ENCODE measurements around the gene PRKCH. TPM values are rescaled to one million over a fixed set of nuclear protein-coding genes. Genes with fewer than 3 reads are reported as not detected.
A peak's percentile ranks its signal among the peaks of the same experiment; 100 is the strongest.

The PRKCH gene
- total RNA-seq, 4 donors from 2014 or later, result 17.9 to 105 (median 63.5) TPM

DNA sequence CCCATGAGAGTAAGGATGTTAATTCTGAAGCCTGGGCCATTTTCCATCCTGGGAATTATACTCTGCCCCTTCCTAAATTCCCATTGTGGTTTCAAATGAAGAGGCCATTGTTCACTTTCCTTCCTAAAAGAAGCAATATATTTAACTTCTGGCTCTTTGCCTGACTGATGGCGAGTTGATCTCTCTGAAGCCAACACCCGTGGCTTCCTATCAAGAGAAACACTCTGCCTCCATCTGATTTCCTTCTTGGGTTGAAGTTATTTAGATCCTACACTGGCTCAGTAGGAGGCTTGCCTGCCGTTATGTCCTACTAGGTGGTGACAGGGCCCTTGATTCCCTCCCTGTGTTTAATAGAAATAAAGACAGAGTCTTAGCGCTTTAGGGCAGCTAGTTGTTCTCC, 97.4 kb downstream of the PRKCH start:
- Histone ChIP-seq H3K27me3 (no peaks in the 10 kb centered on the region), H3K4me3 (no peak overlapping the region), H3K36me3 (no peaks in the 10 kb centered on the region), H3K27ac (peak overlapping the region in 1 of 2 donors; percentile 30), H3K9me3 (no peaks in the 10 kb centered on the region), H3K4me1 (no peaks in the 10 kb centered on the region)
- TF ChIP-seq, protein P1, sequence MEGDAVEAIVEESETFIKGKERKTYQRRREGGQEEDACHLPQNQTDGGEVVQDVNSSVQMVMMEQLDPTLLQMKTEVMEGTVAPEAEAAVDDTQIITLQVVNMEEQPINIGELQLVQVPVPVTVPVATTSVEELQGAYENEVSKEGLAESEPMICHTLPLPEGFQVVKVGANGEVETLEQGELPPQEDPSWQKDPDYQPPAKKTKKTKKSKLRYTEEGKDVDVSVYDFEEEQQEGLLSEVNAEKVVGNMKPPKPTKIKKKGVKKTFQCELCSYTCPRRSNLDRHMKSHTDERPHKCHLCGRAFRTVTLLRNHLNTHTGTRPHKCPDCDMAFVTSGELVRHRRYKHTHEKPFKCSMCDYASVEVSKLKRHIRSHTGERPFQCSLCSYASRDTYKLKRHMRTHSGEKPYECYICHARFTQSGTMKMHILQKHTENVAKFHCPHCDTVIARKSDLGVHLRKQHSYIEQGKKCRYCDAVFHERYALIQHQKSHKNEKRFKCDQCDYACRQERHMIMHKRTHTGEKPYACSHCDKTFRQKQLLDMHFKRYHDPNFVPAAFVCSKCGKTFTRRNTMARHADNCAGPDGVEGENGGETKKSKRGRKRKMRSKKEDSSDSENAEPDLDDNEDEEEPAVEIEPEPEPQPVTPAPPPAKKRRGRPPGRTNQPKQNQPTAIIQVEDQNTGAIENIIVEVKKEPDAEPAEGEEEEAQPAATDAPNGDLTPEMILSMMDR (IDR thresholded peaks at IDR 0.05), result no peak
- TF ChIP-seq POLR2A (IDR thresholded peaks at IDR 0.05), result no peak
- peak in 1 of 2 donors; percentile 41 for DNase-seq
- intact Hi-C loops (cut with DNase I; ENCODE audit: low total_unique reads), result no loop called here

DNA sequence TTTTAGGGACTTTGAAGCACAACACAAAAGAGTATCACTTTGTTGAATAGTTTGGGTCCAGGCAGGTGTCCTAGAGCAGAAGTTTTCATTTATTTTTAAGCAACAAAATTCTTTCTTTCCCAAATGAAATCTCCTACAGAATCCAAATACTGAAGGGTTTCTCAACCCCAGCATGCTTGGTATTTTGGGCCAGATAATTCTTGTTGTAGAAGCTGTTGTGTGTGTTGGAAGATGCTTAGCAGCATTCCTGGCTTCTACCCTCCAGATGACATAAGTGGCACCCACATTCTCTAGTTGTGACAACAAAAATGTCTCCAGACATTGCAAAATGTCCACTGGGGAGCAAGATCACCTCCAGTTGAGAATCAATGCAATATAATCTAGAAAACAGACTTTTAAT, 97.8 kb downstream of the PRKCH start:
- intact Hi-C loops (cut with DNase I; ENCODE audit: low total_unique reads), result no loop called here
- no peak for DNase-seq

DNA sequence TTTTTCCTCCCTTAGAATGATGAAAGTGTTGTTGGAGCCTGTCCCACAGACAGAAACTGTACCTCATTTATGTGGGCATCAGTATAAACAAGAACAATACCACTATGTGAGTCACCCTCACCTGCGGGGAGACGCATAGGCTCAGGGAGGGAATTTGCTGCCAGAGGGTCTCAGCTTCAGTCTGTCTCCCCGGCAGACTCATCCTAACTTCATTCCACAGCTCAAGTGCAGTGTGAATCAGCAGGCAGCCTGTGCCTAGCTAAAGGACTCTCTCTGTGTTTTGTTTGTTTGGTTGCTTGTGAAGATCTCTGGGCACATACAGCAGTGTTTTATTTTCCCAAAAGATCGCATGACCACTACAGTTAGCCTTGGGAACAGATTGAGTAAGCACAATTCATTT, 98.9 kb downstream of the PRKCH start:
- Histone ChIP-seq H3K36me3 (no peaks in the 10 kb centered on the region), H3K27ac (peak overlapping the region in 1 of 2 donors; percentile 15), H3K4me1 (no peaks in the 10 kb centered on the region), H3K4me3 (no peak overlapping the region), H3K9me3 (no peaks in the 10 kb centered on the region), H3K27me3 (no peaks in the 10 kb centered on the region)
- TF ChIP-seq, protein P1 (IDR thresholded peaks at IDR 0.05), result no peak
- no peak for DNase-seq
- intact Hi-C loops (cut with DNase I; ENCODE audit: low total_unique reads), result no loop called here

More for the DNA sequence above, 97.8 kb downstream of the PRKCH start:
- H3K27me3 ChIP-seq, result no peaks in the 10 kb centered on the region
- no peaks in the 10 kb centered on the region for H3K36me3 ChIP-seq
- H3K4me1 ChIP-seq, result no peaks in the 10 kb centered on the region
- no peak for TF ChIP-seq POLR2A (IDR thresholded peaks at IDR 0.05)
- TF ChIP-seq, protein P1 (IDR thresholded peaks at IDR 0.05), result no peak
- H3K9me3 ChIP-seq, result no peaks in the 10 kb centered on the region
- peak overlapping the region in 1 of 2 donors; percentile 30 for H3K27ac ChIP-seq
- H3K4me3 ChIP-seq, result no peak overlapping the region

DNA sequence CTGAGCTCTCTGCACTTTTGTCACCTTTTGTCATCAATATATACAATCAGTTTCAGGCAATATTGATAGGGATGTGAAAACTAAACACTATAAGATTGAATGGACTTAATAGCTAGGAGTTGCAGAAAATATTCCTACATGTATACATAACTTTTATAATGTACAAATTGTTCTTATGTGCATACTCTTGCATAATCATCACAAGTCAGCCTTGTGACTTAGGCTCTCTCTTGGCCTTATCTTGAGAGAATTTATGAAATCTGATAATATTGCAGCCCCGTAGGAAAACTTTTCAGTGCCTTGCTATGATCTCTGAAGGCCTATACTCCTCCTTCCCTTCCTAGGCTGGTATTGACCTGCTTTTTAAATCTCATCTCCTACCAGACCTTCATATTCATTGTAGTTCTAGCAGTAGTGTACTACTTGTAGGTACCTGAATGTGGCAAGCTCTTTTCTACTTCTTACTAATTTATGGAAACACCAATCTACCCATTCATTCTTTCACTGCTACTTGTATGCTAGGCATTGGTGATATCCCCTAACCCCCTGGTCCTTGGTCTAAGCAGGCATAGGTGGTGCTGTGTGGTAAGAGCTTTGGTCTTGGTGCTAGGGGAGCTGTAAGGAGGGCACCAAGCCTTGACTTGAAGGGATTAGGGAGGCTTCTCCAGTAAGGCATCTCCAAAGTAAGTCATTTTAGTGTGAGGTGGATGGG, 100.0 kb downstream of the PRKCH start:
- no peaks in the 10 kb centered on the region for H3K27me3 ChIP-seq
- TF ChIP-seq, protein P1 (IDR thresholded peaks at IDR 0.05), result no peak
- TF ChIP-seq POLR2A (IDR thresholded peaks at IDR 0.05), result no peak
- H3K4me3 ChIP-seq, result no peak overlapping the region
- no peak for DNase-seq
- H3K27ac ChIP-seq, result no peak overlapping the region
- H3K36me3 ChIP-seq, result no peaks in the 10 kb centered on the region
- intact Hi-C loops (cut with DNase I; ENCODE audit: low total_unique reads), result no loop called here
- no peaks in the 10 kb centered on the region for H3K9me3 ChIP-seq
- H3K4me1 ChIP-seq, result no peaks in the 10 kb centered on the region

DNA sequence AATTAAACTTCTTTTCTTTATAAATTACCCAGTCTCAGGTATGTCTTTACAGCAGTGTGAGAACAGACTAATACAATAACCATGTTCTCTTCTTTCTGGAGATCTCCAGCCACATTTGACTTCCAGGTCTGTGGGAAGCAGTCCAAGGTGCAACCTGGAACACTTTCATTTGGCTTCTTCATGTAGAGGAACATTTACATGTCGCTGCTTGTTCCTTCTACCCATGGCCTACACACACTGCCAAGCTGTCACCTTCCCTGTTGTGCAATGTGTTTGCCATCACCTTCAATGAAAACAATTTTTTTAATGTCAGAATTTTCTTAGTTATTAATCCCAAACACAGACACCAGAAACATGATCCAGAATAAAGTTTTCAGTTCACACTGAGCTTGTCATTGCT, 104.7 kb downstream of the PRKCH start:
- intact Hi-C loops (cut with DNase I; ENCODE audit: low total_unique reads), result no loop called here
- Histone ChIP-seq H3K36me3 (no peaks in the 10 kb centered on the region), H3K4me3 (no peak overlapping the region), H3K27me3 (no peaks in the 10 kb centered on the region), H3K4me1 (no peaks in the 10 kb centered on the region), H3K27ac (no peak overlapping the region), H3K9me3 (no peaks in the 10 kb centered on the region)
- no peak for TF ChIP-seq POLR2A (IDR thresholded peaks at IDR 0.05)
- TF ChIP-seq, protein P1 (IDR thresholded peaks at IDR 0.05), result no peak
- no peak for DNase-seq
